Activated T-cell treated with anti-CD3 and anti-CD28 coated beads, Interleukin-2, amount 50 U/mL, for 24 hours (primary cell): ENCODE measurements around the gene ARHGAP24.

Experiments
- DNase-seq: peaks from one replicate; pipeline ENCODE4 v3.0.0-alpha.2; 2020
- H3K27ac Mint-ChIP-seq: 2 replicates; pipeline ENCODE4 v1.8.0; 2020; ENCODE audit warnings: mild to moderate bottlenecking, mixed read lengths
- H3K27me3 Mint-ChIP-seq: 2 replicates; pipeline ENCODE4 v1.8.0; 2020; ENCODE audit warnings: mixed read lengths
- H3K36me3 Mint-ChIP-seq: 2 replicates; pipeline ENCODE4 v1.8.0; 2020; ENCODE audit warnings: low read depth, mixed read lengths
- H3K4me1 Mint-ChIP-seq: 2 replicates; pipeline ENCODE4 v1.8.0; 2020; ENCODE audit warnings: low read depth, mixed read lengths
- H3K4me3 Mint-ChIP-seq: 2 replicates; pipeline ENCODE4 v1.8.0; 2020; ENCODE audit warnings: mild to moderate bottlenecking, moderate library complexity, mixed read lengths
- H3K9me3 Mint-ChIP-seq: 2 replicates; pipeline ENCODE4 v1.8.0; 2020; ENCODE audit warnings: mixed read lengths

Gene ARHGAP24

DNA sequence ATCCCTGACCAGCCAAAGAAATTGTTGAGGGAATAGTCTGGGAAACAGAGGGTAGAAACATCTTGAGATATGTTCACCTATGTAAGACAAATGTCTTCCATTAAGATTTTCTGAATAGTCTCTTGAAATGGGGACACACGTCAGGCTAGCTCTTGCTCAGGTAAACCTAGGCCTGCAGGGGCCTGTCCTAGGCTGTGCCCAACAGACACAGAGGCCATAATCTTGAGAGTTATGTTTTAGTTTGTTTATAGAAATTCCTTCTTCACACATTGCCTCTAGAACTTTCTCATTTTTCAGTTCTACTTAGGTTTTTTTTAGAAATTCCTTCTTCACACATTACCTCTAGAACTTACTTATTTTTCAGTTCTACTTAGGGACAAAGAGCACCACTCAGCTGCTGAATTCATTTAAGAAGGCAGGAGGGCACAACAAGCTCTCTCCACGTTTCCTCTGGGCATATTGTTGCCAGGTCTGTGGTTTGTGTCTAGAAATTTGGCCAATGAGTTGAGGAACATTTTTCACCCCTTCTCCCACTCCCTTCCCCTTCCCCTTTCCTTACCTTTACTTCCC, 94.9 kb downstream of the ARHGAP24 start:
- no peak overlapping the region for H3K27ac Mint-ChIP-seq
- no peak for DNase-seq

DNA sequence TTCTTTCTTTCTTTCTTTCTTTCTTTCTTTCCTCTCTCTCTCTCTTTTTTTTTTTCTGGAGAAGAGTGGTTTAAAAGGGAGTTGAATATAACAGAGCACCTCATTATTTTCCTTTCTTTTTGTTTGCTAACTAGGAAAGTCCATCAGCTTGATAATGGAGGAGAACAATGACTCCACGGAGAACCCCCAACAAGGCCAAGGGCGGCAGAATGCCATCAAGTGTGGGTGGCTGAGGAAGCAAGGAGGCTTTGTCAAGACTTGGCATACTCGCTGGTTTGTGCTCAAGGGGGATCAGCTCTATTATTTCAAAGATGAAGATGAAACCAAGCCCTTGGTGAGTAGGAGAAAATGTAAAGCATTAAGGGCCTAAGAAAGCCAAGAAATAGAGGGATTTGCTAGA, 95.4 kb downstream of the ARHGAP24 start:
- H3K4me3 Mint-ChIP-seq = no peak overlapping the region
- no peaks in the 10 kb centered on the region for H3K4me1 Mint-ChIP-seq
- H3K27me3 Mint-ChIP-seq = no peaks in the 10 kb centered on the region
- no peaks in the 10 kb centered on the region for H3K36me3 Mint-ChIP-seq
- H3K9me3 Mint-ChIP-seq = no peaks in the 10 kb centered on the region
- no peak overlapping the region for H3K27ac Mint-ChIP-seq
- no peak for DNase-seq

More for the DNA sequence above, 94.9 kb downstream of the ARHGAP24 start:
- Mint-ChIP-seq H3K36me3 (no peaks in the 10 kb centered on the region), H3K4me3 (no peak overlapping the region), H3K27me3 (no peaks in the 10 kb centered on the region), H3K4me1 (no peaks in the 10 kb centered on the region), H3K9me3 (no peaks in the 10 kb centered on the region)

DNA sequence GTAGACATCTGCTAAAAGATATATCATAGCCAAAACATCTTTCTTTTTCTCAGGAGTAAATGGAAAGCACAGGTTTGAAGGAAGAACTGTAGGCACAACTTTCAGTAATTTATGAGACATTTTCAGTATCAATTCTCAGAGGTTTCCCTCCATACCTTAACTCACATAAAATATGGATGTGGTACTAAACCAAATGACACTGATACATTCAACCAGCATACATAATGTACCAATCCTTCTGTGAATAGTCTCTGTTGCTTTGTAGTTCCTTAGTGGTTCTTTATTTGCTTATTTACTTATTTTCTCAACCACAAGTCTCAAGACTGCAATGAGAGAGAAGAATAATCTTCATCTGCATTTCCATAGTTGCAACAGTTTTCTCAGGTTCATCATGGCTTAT, 96.1 kb downstream of the ARHGAP24 start:
- Mint-ChIP-seq H3K9me3 (no peaks in the 10 kb centered on the region), H3K4me3 (no peak overlapping the region), H3K4me1 (no peaks in the 10 kb centered on the region), H3K27me3 (no peaks in the 10 kb centered on the region), H3K27ac (no peak overlapping the region), H3K36me3 (no peaks in the 10 kb centered on the region)
- DNase-seq = no peak

DNA sequence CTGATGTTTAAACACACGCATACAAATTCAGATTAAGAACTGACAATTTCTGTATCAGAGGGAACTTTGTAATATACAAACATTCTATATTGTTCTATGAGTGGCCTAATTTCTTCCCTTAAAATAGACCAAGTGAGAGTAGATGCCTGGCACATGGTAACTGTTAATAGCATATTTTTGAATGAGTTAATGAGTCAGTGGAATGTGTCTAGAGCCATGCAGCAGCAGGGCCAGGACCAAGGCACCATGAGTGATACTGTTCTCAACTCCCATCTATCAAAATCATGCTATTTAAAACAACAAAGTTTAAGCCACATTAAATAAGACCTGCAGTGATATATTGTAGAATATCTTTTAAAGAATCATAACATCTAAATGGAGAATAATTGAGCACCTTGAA, 98.3 kb downstream of the ARHGAP24 start:
- Mint-ChIP-seq H3K27ac (no peak overlapping the region), H3K9me3 (no peaks in the 10 kb centered on the region), H3K4me3 (no peak overlapping the region), H3K4me1 (no peaks in the 10 kb centered on the region), H3K27me3 (no peaks in the 10 kb centered on the region), H3K36me3 (no peaks in the 10 kb centered on the region)
- DNase-seq = no peak

DNA sequence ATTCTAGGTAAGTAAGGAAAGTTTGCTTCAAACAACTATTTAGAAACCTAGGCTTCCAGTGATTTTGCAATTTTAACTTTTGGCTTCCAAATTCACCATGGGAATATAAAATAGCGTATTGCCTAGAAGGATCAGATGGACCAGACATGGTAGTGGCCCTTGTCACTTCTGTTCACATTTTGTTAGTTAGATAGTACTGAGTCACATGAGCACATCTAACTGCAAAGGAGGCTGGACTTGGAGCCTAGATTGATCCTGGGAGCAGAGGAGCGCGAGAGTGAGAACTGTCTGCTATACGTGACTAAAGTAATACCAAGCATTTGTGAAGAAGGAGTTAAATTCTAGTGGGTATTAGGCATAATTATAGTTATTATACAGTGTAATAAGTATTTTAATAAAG, 102.4 kb downstream of the ARHGAP24 start:
- H3K4me3 Mint-ChIP-seq = no peak overlapping the region
- DNase-seq = no peak
- no peaks in the 10 kb centered on the region for H3K36me3 Mint-ChIP-seq
- H3K27ac Mint-ChIP-seq = no peak overlapping the region
- no peaks in the 10 kb centered on the region for H3K4me1 Mint-ChIP-seq
- H3K27me3 Mint-ChIP-seq = no peaks in the 10 kb centered on the region
- H3K9me3 Mint-ChIP-seq = no peaks in the 10 kb centered on the region

DNA sequence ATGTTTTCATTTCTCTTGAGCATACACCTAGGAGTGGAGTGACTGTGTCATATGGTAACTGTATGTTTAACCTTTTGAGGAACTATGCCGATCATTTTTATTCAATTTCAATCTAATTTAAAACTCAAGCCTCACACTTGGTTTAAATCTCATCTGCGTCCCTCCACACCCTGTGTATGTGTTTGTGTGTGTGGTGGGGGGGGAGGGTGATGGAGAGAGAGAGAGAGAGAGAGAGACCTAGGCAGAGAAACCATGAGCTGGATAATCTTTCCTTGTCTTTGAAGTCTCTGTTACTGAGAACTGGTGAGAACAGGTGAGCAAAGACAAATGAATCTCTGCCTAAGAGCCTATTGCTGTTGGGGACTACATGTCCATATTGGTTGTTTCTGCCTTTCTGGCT, 105.0 kb downstream of the ARHGAP24 start:
- no peak overlapping the region for H3K4me3 Mint-ChIP-seq
- H3K27ac Mint-ChIP-seq = no peak overlapping the region

DNA sequence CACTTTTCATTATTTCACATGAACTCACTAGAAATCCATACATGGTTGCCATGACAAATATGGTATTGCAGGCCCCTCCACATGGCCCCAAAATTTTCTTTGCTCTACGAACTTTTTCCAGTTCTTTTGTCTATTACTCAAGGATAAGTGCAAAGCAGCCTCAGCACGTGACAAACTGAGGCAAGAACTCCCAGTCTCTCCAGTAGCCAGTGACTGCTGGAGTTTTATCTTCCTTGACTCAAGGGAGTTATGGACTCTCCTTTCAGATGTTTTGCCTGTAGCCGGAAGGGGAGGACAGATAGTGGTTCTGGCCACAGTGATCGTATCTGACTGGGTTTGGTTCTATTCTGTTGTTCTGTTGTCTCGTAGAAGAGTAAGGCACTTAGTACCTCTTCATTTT, 105.5 kb downstream of the ARHGAP24 start:
- Mint-ChIP-seq H3K27me3 (no peaks in the 10 kb centered on the region), H3K4me1 (no peaks in the 10 kb centered on the region), H3K36me3 (no peaks in the 10 kb centered on the region), H3K4me3 (no peak overlapping the region), H3K9me3 (no peaks in the 10 kb centered on the region), H3K27ac (no peak overlapping the region)
- no peak for DNase-seq

More for the DNA sequence above, 105.0 kb downstream of the ARHGAP24 start:
- no peaks in the 10 kb centered on the region for H3K36me3 Mint-ChIP-seq
- H3K27me3 Mint-ChIP-seq = no peaks in the 10 kb centered on the region
- H3K4me1 Mint-ChIP-seq = no peaks in the 10 kb centered on the region
- DNase-seq = no peak
- H3K9me3 Mint-ChIP-seq = no peaks in the 10 kb centered on the region

DNA sequence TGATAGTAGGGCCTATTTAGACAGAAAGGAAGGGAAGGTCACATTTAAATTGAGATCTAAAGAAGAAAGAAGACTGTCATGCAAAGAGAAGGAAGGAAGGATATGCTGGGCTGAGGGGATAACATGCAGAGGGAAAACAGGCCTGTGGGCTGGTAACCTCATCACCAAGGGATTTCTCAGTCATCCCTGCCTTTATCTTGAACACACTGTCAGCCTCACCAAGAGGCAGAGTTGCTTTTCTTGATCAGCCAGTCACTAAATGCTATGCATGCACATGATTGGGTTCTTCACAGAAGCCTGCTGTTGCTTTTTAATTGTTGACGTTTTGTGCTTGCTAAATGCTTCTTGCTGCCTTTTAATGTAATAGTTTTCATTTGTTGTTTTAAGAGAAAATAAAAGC, 113.0 kb downstream of the ARHGAP24 start:
- H3K27me3 Mint-ChIP-seq = no peaks in the 10 kb centered on the region
- H3K4me1 Mint-ChIP-seq = no peaks in the 10 kb centered on the region
- no peak overlapping the region for H3K27ac Mint-ChIP-seq
- no peaks in the 10 kb centered on the region for H3K36me3 Mint-ChIP-seq
- no peak for DNase-seq
- H3K4me3 Mint-ChIP-seq = no peak overlapping the region
- H3K9me3 Mint-ChIP-seq = peaks cover 5% of the 10 kb centered on the region

DNA sequence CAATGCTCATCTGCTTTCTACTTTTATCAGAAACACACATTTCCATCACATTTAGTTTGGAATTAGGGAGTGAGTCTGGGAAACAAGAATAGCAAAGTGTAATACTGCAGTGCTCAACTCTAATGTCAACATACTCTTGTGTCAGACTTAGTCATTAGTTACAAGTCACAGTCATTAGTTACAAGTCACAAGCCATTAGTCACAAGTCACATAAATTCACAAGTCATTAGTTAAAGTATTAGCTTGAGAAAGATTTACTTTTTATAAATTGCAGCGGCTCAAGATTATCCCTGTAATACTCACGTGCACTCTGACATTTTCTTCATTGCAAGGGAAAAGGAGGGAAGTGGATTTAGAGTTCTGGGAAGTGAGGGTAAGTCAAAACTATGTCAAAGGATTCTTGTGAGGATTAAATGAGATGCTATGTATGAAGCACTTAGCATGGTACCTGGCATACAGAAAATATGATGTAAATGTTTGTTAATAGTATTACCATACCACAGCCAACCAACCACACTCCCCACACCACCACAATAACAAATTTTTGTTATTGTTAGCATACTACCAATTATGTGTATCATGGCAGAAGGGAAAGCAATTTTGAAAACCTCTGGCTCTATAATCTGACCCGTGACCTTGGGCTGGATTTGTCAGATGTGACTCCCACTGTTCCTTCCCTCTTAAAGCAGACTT, 116.6 kb downstream of the ARHGAP24 start:
- H3K9me3 Mint-ChIP-seq = peaks cover 2% of the 10 kb centered on the region
- H3K4me3 Mint-ChIP-seq = no peak overlapping the region
- no peak overlapping the region for H3K27ac Mint-ChIP-seq
- no peaks in the 10 kb centered on the region for H3K36me3 Mint-ChIP-seq
- no peak for DNase-seq
- no peaks in the 10 kb centered on the region for H3K4me1 Mint-ChIP-seq
- H3K27me3 Mint-ChIP-seq = no peaks in the 10 kb centered on the region

DNA sequence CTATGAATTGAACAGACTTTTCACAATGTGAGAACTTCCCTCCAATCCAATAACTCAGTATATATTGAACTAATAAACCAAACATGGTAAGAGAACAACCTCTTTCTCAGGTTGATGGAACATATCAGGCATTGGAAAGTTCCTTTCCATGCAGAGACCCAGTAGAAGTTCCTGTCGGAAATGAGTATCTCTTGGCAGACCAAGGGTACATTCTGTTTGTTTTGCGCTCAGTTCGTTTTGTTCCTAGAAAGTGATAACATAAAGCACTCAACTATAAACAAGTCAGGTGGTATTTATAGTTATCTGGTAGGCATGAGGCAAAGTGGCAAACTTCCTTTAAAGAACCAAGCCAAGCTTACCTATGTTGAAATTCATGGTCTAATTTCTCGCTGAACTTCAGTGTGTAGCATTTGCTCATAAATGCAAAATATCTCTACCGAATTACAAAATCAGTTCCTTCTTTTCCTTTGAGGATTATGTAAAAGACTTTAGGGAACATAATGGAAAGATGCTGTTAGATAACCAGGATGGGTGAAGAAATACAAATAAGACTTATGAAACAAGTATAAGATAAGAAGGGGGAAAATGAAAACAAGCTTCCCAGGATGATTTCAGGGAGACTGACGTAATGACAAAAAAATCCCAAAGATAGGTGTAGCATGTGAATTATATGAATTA, 120.3 kb downstream of the ARHGAP24 start:
- no peaks in the 10 kb centered on the region for H3K27me3 Mint-ChIP-seq
- no peaks in the 10 kb centered on the region for H3K4me1 Mint-ChIP-seq
- DNase-seq = no peak
- H3K27ac Mint-ChIP-seq = no peak overlapping the region
- H3K36me3 Mint-ChIP-seq = no peaks in the 10 kb centered on the region
- H3K4me3 Mint-ChIP-seq = no peak overlapping the region
- H3K9me3 Mint-ChIP-seq = no peaks in the 10 kb centered on the region

DNA sequence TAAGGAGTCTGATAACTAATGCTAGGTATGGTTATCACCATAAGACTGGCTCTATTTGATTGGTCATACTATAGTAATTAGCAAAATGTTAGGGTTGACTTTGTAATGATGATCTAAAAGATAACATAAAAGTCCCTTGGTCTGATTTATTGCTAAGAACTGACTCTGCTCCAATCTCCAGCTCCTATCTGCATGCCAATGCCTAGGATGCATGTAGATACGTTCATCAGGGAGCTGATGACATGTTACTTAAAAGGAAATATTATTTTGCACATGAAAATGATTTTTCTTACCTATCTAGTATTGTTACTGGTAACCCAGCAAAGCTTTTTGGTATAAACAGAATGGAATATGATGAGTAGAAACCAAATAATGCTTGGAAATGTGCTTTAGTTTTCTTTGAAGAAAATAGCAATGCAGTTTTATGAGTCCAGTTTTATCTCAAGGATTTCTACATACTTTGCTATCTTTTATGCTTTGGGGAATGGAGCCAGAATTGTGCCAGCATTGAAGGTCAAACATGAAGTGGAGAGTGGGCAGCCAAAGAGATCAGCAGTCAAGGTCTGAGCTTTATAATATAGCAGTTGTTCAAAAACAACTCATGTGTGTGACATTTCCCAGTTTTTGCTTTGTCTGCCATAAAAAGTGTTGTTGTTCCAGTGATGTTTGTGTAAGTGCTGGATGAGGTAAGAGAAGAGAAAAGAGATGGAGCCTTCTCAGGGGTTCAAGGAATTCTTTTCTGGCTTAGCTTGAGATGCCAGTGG, 121.0 kb downstream of the ARHGAP24 start:
- H3K9me3 Mint-ChIP-seq = no peaks in the 10 kb centered on the region

DNA sequence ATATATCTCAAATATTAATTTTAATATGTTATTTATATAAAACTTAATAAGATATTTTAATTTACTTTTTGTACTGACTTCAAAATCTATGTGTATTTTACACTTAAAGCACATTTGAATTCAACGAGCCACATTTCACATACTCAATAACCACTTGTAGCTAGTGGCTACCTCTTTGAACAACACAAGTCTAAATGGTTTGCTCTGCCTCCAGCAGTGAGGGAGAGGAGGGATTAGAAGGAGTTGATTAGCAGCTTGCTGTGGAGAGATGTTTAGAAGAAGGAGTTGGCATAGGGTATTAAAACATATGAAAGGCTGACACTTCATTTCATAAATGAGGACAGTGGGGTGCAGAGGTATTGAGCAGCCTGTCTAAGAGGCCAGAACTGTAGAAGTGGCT, 124.0 kb downstream of the ARHGAP24 start:
- Mint-ChIP-seq H3K27me3 (no peaks in the 10 kb centered on the region), H3K4me1 (no peaks in the 10 kb centered on the region), H3K27ac (no peak overlapping the region), H3K9me3 (no peaks in the 10 kb centered on the region), H3K4me3 (no peak overlapping the region), H3K36me3 (no peaks in the 10 kb centered on the region)
- no peak for DNase-seq

More for the DNA sequence above, 121.0 kb downstream of the ARHGAP24 start:
- H3K4me3 Mint-ChIP-seq = no peak overlapping the region
- H3K27me3 Mint-ChIP-seq = no peaks in the 10 kb centered on the region
- no peak overlapping the region for H3K27ac Mint-ChIP-seq
- H3K4me1 Mint-ChIP-seq = no peaks in the 10 kb centered on the region
- H3K36me3 Mint-ChIP-seq = no peaks in the 10 kb centered on the region
- DNase-seq = no peak

DNA sequence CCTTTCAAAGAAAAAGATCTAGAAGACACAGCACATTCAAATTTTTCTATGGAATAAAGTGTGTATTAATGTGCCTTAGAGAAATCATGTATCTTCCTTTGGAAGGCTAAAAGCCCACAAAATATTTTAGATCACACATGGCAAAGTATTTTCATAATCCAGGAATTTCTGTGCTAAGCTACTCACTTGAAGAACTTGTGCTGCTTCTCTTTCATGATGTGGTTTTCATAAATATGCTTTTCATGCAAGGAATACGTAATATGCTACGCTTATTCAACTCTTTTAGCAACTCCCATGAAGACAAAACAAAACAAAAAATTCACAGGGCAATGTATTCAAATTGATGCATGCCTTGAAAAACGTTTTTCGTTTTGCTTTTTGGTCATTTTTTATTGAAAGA, 125.6 kb downstream of the ARHGAP24 start:
- DNase-seq = no peak
- Mint-ChIP-seq H3K4me3 (no peak overlapping the region), H3K4me1 (no peaks in the 10 kb centered on the region), H3K36me3 (no peaks in the 10 kb centered on the region), H3K9me3 (no peaks in the 10 kb centered on the region), H3K27ac (no peak overlapping the region), H3K27me3 (no peaks in the 10 kb centered on the region)

DNA sequence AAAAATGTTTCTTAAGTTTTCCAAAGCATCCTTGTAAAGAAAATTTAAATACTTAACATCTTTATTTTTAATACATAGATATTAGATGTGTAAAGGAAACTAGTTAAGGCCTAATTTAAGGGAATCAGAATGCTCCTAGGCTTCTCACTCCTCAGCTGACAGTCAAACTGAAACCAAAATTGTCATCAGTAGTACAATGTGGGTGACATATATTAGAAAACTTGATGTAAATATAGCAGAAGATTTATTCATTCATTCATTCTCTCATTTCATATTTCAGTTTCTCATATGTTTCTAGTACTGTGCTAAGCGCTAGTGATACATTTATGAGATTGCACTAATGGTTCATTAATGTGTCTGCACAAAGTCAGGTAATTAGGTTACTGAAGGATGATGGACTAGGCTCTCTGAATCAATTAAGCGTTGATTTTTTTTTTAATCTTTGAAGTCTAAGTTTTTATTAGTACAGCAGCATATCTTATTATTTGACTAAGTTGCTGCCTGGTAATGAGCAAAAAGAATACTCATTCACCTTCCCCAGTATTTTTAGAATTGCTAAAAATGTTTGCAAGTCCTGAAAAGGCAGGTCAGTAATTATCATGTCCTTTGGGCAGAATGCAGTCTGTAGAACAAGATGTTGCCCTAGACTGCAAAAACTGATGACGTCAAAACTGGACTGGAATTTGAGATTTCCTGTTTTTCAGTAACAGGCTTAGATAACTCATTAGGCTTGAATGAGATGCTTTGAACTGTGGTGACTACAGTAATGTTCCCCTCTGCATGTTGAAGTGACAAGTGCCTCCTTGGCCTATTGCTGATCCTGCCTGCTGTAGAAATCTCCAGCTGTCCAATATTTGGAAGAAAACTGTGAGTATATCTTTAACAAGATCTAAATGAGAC, 128.7 kb downstream of the ARHGAP24 start:
- no peak for DNase-seq
- Mint-ChIP-seq H3K27ac (no peak overlapping the region), H3K9me3 (no peaks in the 10 kb centered on the region), H3K4me1 (peaks cover 4% of the 10 kb centered on the region), H3K27me3 (no peaks in the 10 kb centered on the region), H3K36me3 (no peaks in the 10 kb centered on the region), H3K4me3 (no peak overlapping the region)
